PC-9 (cell line): ENCODE results near the gene CDH12. TPM values are rescaled to one million over a fixed set of nuclear protein-coding genes. Genes with fewer than 3 reads are reported as not detected.

ENCODE experiments used
- BruUV-seq: library from RNA; stranded (reverse); fragments of 400-500 nt; replicated peaks from 2 replicates; lab custom pipeline; 2021; lab: Mats Ljungman, UMichigan
- CTCF ChIA-PET: fragments of 300-600 bp; sonication (Branson Sonifier 250); formaldehyde crosslinking; loops from one replicate; lab custom pipeline; 2022; ENCODE audit warnings: antibody characterized with exemption; lab: Charles Lee
- POLR2A ChIA-PET: fragments of 300-600 bp; sonication (Branson Sonifier 250); formaldehyde crosslinking; loops from one replicate; lab custom pipeline; 2022; ENCODE audit warnings: antibody characterized with exemption; ENCODE audit not compliant: unreplicated experiment; lab: Charles Lee
- DNase-seq, 2 experiments: peaks; one replicate each; pipeline versions ENCODE4 v3.0.0 to v3.0.0-alpha.2; 2015 to 2022; ENCODE audit warnings: mixed read lengths in 1 of 2
- H2AFZ ChIP-seq: fragments of 200-600 bp; sonication (generic); 2 replicates; pipeline ENCODE4 v1.8.1; 2017; ENCODE audit warnings: antibody characterized with exemption
- H3F3A ChIP-seq: fragments of 200-600 bp; sonication (generic); 2 replicates; pipeline ENCODE4 v1.8.1; 2017; ENCODE audit warnings: antibody characterized with exemption, mild to moderate bottlenecking, low read depth; ENCODE audit not compliant: insufficient read depth
- H3K27ac ChIP-seq: fragments of 200-600 bp; sonication (generic); 2 replicates; pipeline ENCODE4 v1.6.1; 2016; ENCODE audit warnings: mixed run types
- H3K27me3 ChIP-seq: fragments of 200-600 bp; sonication (generic); 2 replicates; pipeline ENCODE4 v1.6.1; 2016; ENCODE audit warnings: low read depth, mixed run types; ENCODE audit not compliant: insufficient read depth
- H3K36me3 ChIP-seq: fragments of 200-600 bp; sonication (generic); 2 replicates; pipeline ENCODE4 v1.6.1; 2016; ENCODE audit warnings: low read depth, mixed run types
- H3K4me1 ChIP-seq: fragments of 200-600 bp; sonication (generic); replicated peaks from 2 replicates; pipeline ENCODE4 v1.6.1; 2016; ENCODE audit warnings: mixed run types; ENCODE audit not compliant: insufficient read depth
- H3K4me2 ChIP-seq: fragments of 200-600 bp; sonication (generic); 2 replicates; pipeline ENCODE4 v1.6.1; 2017; ENCODE audit warnings: mixed run types
- H3K4me3 ChIP-seq: fragments of 200-600 bp; sonication (generic); 2 replicates; pipeline ENCODE4 v1.6.1; 2016; ENCODE audit warnings: mixed run types
- H3K79me2 ChIP-seq: fragments of 200-600 bp; sonication (generic); 2 replicates; pipeline ENCODE4 v1.6.1; 2017; ENCODE audit warnings: low read depth, mixed run types
- H3K9me2 ChIP-seq: fragments of 200-600 bp; sonication (generic); 2 replicates; pipeline ENCODE4 v1.8.1; 2017; ENCODE audit warnings: mild to moderate bottlenecking; ENCODE audit not compliant: insufficient read depth
- H3K9me3 ChIP-seq: fragments of 200-600 bp; sonication (generic); 2 replicates; pipeline ENCODE4 v1.8.1; 2016; ENCODE audit warnings: low read depth; ENCODE audit not compliant: insufficient read depth
- H4K20me1 ChIP-seq: fragments of 200-600 bp; sonication (generic); 2 replicates; pipeline ENCODE4 v1.8.1; 2017; ENCODE audit not compliant: insufficient read depth
- CTCF ChIP-seq: fragments of 200-600 bp; sonication (generic); conservative IDR thresholded peaks from 2 replicates; pipeline ENCODE4 v1.6.1; 2017; ENCODE audit warnings: mixed run types, antibody characterized with exemption, mild to moderate bottlenecking, moderate library complexity
- EZH2 ChIP-seq: fragments of 200-600 bp; sonication (generic); IDR thresholded peaks from 2 replicates; pipeline ENCODE4 v1.8.0; 2017; ENCODE audit warnings: antibody characterized with exemption, low read depth
- intact Hi-C: fragments of 100-400 bp; cut with micrococcal nuclease; formaldehyde crosslinking; loops from one replicate; pipeline ENCODE4 v1.10.0; 2022; ENCODE audit not compliant: unreplicated experiment
- total RNA-seq: library from RNA; stranded (reverse); gene quantifications from 2 replicates; pipeline ENCODE4 v1.2.3, GENCODE V29; 2021

Gene CDH12
- total RNA-seq, 1 experiment from 2014 or later = not detected

- intact Hi-C loops = no loop called here
- Histone ChIP-seq H3K27ac (no peak overlapping the region), H3K4me2 (no peak overlapping the region), H3K27me3 (no peaks in the 10 kb centered on the region), H3K4me1 (no peaks in the 10 kb centered on the region), H3K4me3 (no peak overlapping the region), H3K9me3 (no peaks in the 10 kb centered on the region), H2AFZ (no peak overlapping the region), H3K36me3 (no peaks in the 10 kb centered on the region), H3F3A (no peaks in the 10 kb centered on the region), H4K20me1 (no peaks in the 10 kb centered on the region), H3K79me2 (no peaks in the 10 kb centered on the region), H3K9me2 (no peaks in the 10 kb centered on the region)
- BruUV-seq = no TSS peak
- TF ChIP-seq EZH2 = no peak
- no peak for TF ChIP-seq CTCF
- DNase-seq = no peak
- ChIA-PET CTCF (no interaction called here), POLR2A (interaction anchor here (0.7 kb wide), 1 partner anchor 24 kb away, joined by 7 read pairs; no protein-coding TSS in a partner anchor)
Measured at GRCh38 chr5:22673131-22673530, 180.0 kb downstream of the CDH12 start.

GRCh38 chr5:22669345-22669744, 183.8 kb downstream of the CDH12 start:
- Histone ChIP-seq H3F3A (no peaks in the 10 kb centered on the region), H3K4me1 (no peaks in the 10 kb centered on the region), H3K27ac (no peak overlapping the region), H3K9me2 (no peaks in the 10 kb centered on the region), H3K27me3 (no peaks in the 10 kb centered on the region), H3K4me3 (no peak overlapping the region), H4K20me1 (0 out of 2 replicates have a peak, but pooled peaks cover 3% of the 10 kb centered on the region), H3K9me3 (no peaks in the 10 kb centered on the region), H2AFZ (no peak overlapping the region), H3K79me2 (no peaks in the 10 kb centered on the region), H3K4me2 (no peak overlapping the region), H3K36me3 (no peaks in the 10 kb centered on the region)
- intact Hi-C loops = no loop called here
- CTCF ChIA-PET = no interaction called here
- POLR2A ChIA-PET = no interaction called here
- DNase-seq = no peak
- no TSS peak for BruUV-seq
- TF ChIP-seq EZH2 (no peak), CTCF (no peak)

- BruUV-seq = no TSS peak
- DNase-seq = no peak
- H3K27me3 ChIP-seq = no peaks in the 10 kb centered on the region
- H4K20me1 ChIP-seq = 0 out of 2 replicates have a peak, but pooled peaks cover 3% of the 10 kb centered on the region
- intact Hi-C loops = no loop called here
- no peaks in the 10 kb centered on the region for H3K4me1 ChIP-seq
- H3K9me3 ChIP-seq = no peaks in the 10 kb centered on the region
- H3K4me2 ChIP-seq = no peak overlapping the region
- ChIA-PET CTCF (no interaction called here), POLR2A (interaction anchor here (0.8 kb wide), 1 partner anchor 1024 kb away, joined by 5 read pairs; no protein-coding TSS in a partner anchor)
- no peak overlapping the region for H3K27ac ChIP-seq
- H3K36me3 ChIP-seq = no peaks in the 10 kb centered on the region
- H2AFZ ChIP-seq = no peak overlapping the region
- H3F3A ChIP-seq = no peaks in the 10 kb centered on the region
- no peaks in the 10 kb centered on the region for H3K9me2 ChIP-seq
- no peaks in the 10 kb centered on the region for H3K79me2 ChIP-seq
- H3K4me3 ChIP-seq = no peak overlapping the region
- no peak for TF ChIP-seq CTCF
- TF ChIP-seq EZH2 = no peak
Measured at GRCh38 chr5:22665801-22666200, 187.3 kb downstream of the CDH12 start.
